ENCODE data around the gene USP2. TPM values are rescaled to one million over a fixed set of nuclear protein-coding genes. Genes with fewer than 3 reads are reported as not detected.

USP2 gene
- total and polyA plus RNA-seq, 2 of the 4 experiments (the other 2 are of a cell fraction) = 0.18 to 0.79 TPM

DNA sequence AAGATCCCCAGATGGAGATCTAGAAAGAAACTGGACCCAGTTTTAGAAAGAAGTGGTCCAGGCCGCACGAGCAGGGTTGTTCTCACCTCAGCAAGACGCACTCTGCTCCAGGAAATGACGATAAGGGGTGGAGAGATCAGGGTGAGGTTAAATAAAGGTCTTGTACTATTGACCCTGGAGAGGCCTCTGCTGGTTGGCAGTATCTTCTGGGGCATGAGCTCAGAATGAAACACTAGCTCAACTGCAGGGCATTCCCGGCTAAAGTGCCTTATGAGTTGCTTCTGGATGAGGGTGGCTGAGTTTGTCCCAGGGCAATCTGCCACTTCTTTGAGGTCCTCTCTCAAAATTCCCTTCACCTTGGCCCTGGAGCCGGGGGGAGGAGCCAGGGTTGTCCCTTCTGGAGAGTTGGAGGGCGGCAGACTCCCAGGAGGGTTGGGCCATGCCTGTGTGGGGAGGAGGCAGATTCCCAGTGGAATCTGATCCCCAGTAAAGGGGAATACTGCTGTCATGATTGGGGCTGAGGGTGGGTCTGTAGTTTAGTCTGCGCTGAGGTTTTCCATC is 10.9 kb downstream of the USP2 start:
- no peaks in the 10 kb centered on the region for H4K20me1 ChIP-seq (ENCODE audit: insufficient read depth, low read length)
- CTCF ChIA-PET = interaction anchor here (0.5 to 5.3 kb wide), 4 partner anchors 14 to 176 kb away, joined by 4 to 30 read pairs (median 4); partner anchors contain the start of gene C1QTNF5
- no peak overlapping the region for H3K18ac ChIP-seq (ENCODE audit: low read depth, low read length)
- dilution Hi-C loops (cut with HindIII; ENCODE audit: low sequenced_read_pairs, unreplicated experiment) (no loop called here), intact Hi-C loops (cut with micrococcal nuclease) (no loop called here), in situ Hi-C loops (cut with MboI; ENCODE audit: low sequenced_read_pairs) (loop anchor here (25.0 kb wide), 1 partner anchor 742 kb away; no protein-coding TSS in a partner anchor)
- WGBS, 2 experiments (ENCODE audit: extremely low coverage in 2 of 2, insufficient read length in 1 of 2) = 81% methylated on average over 4 of the region's 8 CpGs; no CpG with 5 or more reads in 1 of the 2 experiments
- no peak overlapping the region for H3K23ac ChIP-seq (ENCODE audit: low read depth, low read length)
- H3K36me3 ChIP-seq (ENCODE audit: control insufficient read depth, insufficient read depth, low read length) = no peaks in the 10 kb centered on the region
- no peak overlapping the region for H4K91ac ChIP-seq (ENCODE audit: insufficient read depth, low read depth, low read length)
- H4K8ac ChIP-seq (ENCODE audit: low read depth in 2 of 2, low read length in 2 of 2) = no peak overlapping the region
- H3K4ac ChIP-seq (ENCODE audit: low read depth, low read length) = no peak overlapping the region
- peaks cover 19% of the 10 kb centered on the region for H3K4me1 ChIP-seq (ENCODE audit: control insufficient read depth, insufficient read depth, low read length)
- TF ChIP-seq CEBPB (IDR thresholded peaks at IDR 0.05; ENCODE audit: low read depth, low read length) = no peak
- TF ChIP-seq, protein P1, sequence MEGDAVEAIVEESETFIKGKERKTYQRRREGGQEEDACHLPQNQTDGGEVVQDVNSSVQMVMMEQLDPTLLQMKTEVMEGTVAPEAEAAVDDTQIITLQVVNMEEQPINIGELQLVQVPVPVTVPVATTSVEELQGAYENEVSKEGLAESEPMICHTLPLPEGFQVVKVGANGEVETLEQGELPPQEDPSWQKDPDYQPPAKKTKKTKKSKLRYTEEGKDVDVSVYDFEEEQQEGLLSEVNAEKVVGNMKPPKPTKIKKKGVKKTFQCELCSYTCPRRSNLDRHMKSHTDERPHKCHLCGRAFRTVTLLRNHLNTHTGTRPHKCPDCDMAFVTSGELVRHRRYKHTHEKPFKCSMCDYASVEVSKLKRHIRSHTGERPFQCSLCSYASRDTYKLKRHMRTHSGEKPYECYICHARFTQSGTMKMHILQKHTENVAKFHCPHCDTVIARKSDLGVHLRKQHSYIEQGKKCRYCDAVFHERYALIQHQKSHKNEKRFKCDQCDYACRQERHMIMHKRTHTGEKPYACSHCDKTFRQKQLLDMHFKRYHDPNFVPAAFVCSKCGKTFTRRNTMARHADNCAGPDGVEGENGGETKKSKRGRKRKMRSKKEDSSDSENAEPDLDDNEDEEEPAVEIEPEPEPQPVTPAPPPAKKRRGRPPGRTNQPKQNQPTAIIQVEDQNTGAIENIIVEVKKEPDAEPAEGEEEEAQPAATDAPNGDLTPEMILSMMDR (conservative IDR thresholded peaks at IDR 0.05; ENCODE audit: low read depth, low read length) = no peak
- no peak for TF ChIP-seq MXI1 (IDR thresholded peaks at IDR 0.05; ENCODE audit: borderline replicate concordance, low read depth, low read length)
- no peak overlapping the region for H3K4me2 ChIP-seq (ENCODE audit: low read depth, low read length)
- POLR2A ChIA-PET (ENCODE audit: unreplicated experiment) = no interaction called here
- H2AK5ac ChIP-seq (ENCODE audit: low read depth, low read length) = no peak overlapping the region
- H4K5ac ChIP-seq (ENCODE audit: low read depth, low read length) = no peak overlapping the region
- BruUV-seq (replicated peaks) = no TSS peak
- H2BK120ac ChIP-seq (ENCODE audit: low read depth, low read length) = no peak overlapping the region
- no peak overlapping the region for H2BK20ac ChIP-seq (ENCODE audit: low read depth, low read length)
- no peak overlapping the region for H3K14ac ChIP-seq (replicated peaks; ENCODE audit: low read depth, low read length)
- no peak for DNase-seq
- no peak for ATAC-seq (ENCODE audit: low read depth)
- peaks cover 6% of the 10 kb centered on the region for H3K9me1 ChIP-seq (ENCODE audit: insufficient read depth, low read length)
- H2BK5ac ChIP-seq (ENCODE audit: low read depth, low read length, poor library complexity, severe bottlenecking) = no peak overlapping the region
- no peak overlapping the region for H3K9ac ChIP-seq (ENCODE audit: low read depth, low read length)
- no peak overlapping the region for H3K27ac ChIP-seq (ENCODE audit: insufficient read depth, low read length)
- H3K27me3 ChIP-seq (ENCODE audit: control insufficient read depth, insufficient read depth, low read length) = no peaks in the 10 kb centered on the region
- no peak overlapping the region for H2AFZ ChIP-seq (replicated peaks; ENCODE audit: low read length, poor library complexity)
- H3K79me1 ChIP-seq (ENCODE audit: low read depth in 1 of 2, low read length in 2 of 2) = no peaks in the 10 kb centered on the region
- no peak overlapping the region for H3K4me3 ChIP-seq (ENCODE audit: insufficient read depth, low read depth, low read length)
- no peaks in the 10 kb centered on the region for H3K9me3 ChIP-seq (ENCODE audit: control insufficient read depth, insufficient read depth, low read length)
- no peak overlapping the region for H3K56ac ChIP-seq (ENCODE audit: extremely low read depth, insufficient read depth, low read length)
- no peak overlapping the region for H2BK15ac ChIP-seq (ENCODE audit: low read depth, low read length)
- no peak overlapping the region for H2AK9ac ChIP-seq (replicated peaks; ENCODE audit: low read depth, low read length, poor library complexity)

Data from IMR-90 (cell line).